Lung (tissue), 12 donors: ENCODE measurements around the gene AP2A2. TPM values are rescaled to one million over a fixed set of nuclear protein-coding genes. Genes with fewer than 3 reads are reported as not detected.

Source experiments
- ATAC-seq: fragments of 200-7000 bp; cut with Tn5 transposase; one replicate; pipeline ENCODE4 v1.9.1; 2020; ENCODE audit warnings: moderate number of reproducible peaks; ENCODE audit not compliant: insufficient read depth, low FRiP score
- DNase-seq, 3 donors: peaks; one replicate each; pipeline ENCODE4 v3.0.0-alpha.2; 2013 to 2017
- H3K27ac ChIP-seq, 2 donors: one replicate each; pipeline ENCODE4 v1.5.1; 2013; ENCODE audit warnings: mild to moderate bottlenecking in 2 of 2, moderate library complexity in 2 of 2, control low read depth in 1 of 2, inconsistent platforms in 1 of 2, low read depth in 1 of 2, low read length in 1 of 2
- H3K27me3 ChIP-seq, 3 donors: one replicate each; pipeline ENCODE4 v1.5.1; 2013; ENCODE audit warnings: low read length in 2 of 3; ENCODE audit not compliant: control insufficient read depth in 3 of 3, insufficient read depth in 3 of 3
- H3K36me3 ChIP-seq, 4 donors: one replicate each; pipeline ENCODE4 v1.5.1; 2013; ENCODE audit warnings: low read length in 4 of 4, mild to moderate bottlenecking in 1 of 4, moderate library complexity in 1 of 4; ENCODE audit not compliant: control insufficient read depth in 4 of 4, insufficient read depth in 4 of 4
- H3K4me1 ChIP-seq, 5 donors: one replicate each; pipeline ENCODE4 v1.5.1; 2013; ENCODE audit warnings: low read length in 5 of 5, mild to moderate bottlenecking in 2 of 5, moderate library complexity in 1 of 5; ENCODE audit not compliant: control insufficient read depth in 5 of 5, insufficient read depth in 5 of 5
- H3K4me3 ChIP-seq: one replicate; pipeline ENCODE4 v1.5.1; 2013; ENCODE audit warnings: mild to moderate bottlenecking, control low read depth, moderate library complexity
- H3K9ac ChIP-seq, 2 donors: one replicate each; pipeline ENCODE4 v1.5.1; 2013; ENCODE audit warnings: low read length in 2 of 2, control low read depth in 1 of 2; ENCODE audit not compliant: insufficient read depth in 1 of 2
- H3K9me3 ChIP-seq, 4 donors: one replicate each; pipeline ENCODE4 v1.5.1; 2013; ENCODE audit warnings: low read length in 3 of 4, mild to moderate bottlenecking in 1 of 4, moderate library complexity in 1 of 4; ENCODE audit not compliant: control insufficient read depth in 4 of 4, insufficient read depth in 3 of 4
- whole genome bisulfite sequencing, 2 donors: extraction: QIAGEN DNeasy Blood & Tissue Kit; methylation state at CpG; one replicate each; pipeline ENCODE4 v1.1.7; 2013; 5-methylcytosine and 5-hydroxymethylcytosine counted together
- polyA plus RNA-seq, 2 donors: library from polyadenylated mRNA; stranded (reverse); fragments of 200-250 nt; gene quantifications; one replicate each; pipeline ENCODE4 v1.2.1, GENCODE V29; 2013
- total RNA-seq, 2 donors: library from RNA; depleted of rRNA in 1 of 2; stranded (reverse); fragments of >200 nt in 1 of 2; gene quantifications; one replicate each; pipeline ENCODE4 v1.2.1, GENCODE V29; 2014 to 2021
- TF ChIP-seq, protein P1 (sequence below): IDR thresholded peaks from 2 replicates; pipeline ENCODE4 v1.5.1; 2012; ENCODE audit warnings: mild to moderate bottlenecking; ENCODE audit errors: control extremely low read depth, extremely low read depth
- donor health status: control.
- donor health status: control.
- donor health status: Bipolar disorder and iron deficiency.
- donor health status: healthy.
- donor health status: DM: yes; HTN: yes; CAD: no.

AP2A2 gene
- total and polyA plus RNA-seq, 4 donors = 33.8 to 93.2 (median 54.4) TPM

DNA sequence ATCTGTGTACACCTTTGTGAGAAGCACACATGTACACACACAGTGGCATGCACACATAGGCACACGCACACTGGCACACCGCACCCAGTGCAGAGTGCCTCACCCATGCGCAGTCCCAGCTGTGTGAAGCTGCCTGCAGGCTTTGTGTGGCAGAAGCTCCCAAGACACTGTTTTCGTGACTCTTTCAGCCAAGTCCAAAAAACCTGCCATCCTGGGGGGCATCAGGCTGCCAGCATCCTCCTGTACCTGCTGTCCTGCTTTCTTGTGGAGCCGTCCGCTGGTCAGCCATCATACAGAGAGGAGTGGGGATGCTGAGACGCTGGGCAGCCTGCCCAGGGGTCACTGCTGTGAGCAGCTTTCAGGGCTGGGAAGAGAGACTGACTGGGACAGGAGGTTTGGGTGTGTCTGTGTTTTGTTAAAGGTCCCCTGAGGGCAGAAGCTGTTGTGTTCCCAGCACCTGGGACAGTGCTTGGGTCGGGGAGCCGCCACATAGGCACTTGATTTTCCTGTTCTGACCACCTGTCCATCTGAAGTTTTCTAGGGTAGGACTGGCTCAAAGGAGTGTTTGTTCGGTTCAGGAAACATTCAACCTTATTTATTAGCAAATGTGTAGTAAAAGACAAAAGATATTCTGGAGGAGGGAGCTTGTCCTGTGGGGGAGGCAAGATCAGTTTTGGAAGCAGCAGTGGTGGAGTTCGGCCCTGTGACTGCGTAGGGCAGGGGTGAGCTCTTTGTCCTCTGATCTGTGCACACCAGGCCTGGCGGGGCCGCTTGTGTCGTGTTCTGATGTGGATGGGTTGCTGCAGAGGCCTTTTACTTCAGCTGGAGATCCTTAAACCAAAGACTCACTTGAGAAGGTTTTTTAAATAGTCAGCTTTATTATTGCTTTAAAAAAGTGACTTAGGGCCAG lies 29.7 kb downstream of the AP2A2 start:
- Histone ChIP-seq H3K36me3 (peaks cover 0 to 15% (median 6%) of the 10 kb centered on the region in 4 donors), H3K27ac (peak overlapping the region in 1 of 2 donors; percentile 43), H3K9ac (no peak overlapping the region), H3K27me3 (no peaks in the 10 kb centered on the region), H3K4me3 (no peak overlapping the region), H3K4me1 (peaks cover 0 to 18% (median 3%) of the 10 kb centered on the region in 5 donors), H3K9me3 (no peaks in the 10 kb centered on the region)
- TF ChIP-seq, protein P1, sequence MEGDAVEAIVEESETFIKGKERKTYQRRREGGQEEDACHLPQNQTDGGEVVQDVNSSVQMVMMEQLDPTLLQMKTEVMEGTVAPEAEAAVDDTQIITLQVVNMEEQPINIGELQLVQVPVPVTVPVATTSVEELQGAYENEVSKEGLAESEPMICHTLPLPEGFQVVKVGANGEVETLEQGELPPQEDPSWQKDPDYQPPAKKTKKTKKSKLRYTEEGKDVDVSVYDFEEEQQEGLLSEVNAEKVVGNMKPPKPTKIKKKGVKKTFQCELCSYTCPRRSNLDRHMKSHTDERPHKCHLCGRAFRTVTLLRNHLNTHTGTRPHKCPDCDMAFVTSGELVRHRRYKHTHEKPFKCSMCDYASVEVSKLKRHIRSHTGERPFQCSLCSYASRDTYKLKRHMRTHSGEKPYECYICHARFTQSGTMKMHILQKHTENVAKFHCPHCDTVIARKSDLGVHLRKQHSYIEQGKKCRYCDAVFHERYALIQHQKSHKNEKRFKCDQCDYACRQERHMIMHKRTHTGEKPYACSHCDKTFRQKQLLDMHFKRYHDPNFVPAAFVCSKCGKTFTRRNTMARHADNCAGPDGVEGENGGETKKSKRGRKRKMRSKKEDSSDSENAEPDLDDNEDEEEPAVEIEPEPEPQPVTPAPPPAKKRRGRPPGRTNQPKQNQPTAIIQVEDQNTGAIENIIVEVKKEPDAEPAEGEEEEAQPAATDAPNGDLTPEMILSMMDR = no peak
- WGBS, 2 donors = 75 to 86% methylated on average over 15 of the region's 15 CpGs
- ATAC-seq = no peak
- no peak for DNase-seq

DNA sequence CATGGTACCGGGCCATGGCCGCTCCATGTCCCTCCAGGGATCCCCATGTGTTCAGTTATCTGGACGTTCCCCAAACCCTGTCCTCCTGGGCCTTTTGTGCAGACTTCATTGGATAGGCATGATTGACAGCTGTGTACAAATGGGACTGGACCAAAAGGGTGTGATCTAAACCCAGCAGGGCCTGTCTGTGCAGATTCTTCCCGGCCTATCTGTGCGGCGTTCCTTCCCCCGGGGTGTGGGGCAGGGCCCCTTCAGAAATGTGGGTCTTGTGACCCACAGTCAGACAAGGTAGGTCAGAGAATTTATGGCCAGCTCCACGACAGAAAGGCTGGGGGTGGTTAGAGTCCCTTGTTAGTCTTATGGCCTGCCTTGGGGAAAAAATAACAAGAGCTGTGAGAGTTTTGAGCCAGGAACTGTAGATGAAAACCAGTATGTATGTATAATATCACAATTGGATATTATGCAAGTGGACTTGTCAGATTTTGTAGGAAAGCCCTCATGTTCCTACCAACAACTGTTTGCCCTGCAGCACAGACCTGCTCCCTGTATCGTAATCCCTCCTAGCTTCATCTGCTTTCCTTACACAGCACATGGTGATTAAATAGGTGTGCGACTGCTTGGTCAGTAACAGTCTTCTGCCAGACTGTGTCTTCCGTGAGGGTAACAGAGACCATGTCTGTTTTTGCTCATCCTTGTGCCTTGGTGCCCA lies 31.7 kb downstream of the AP2A2 start:
- peaks cover 0 to 26% (median 9%) of the 10 kb centered on the region in 4 donors for H3K36me3 ChIP-seq
- ATAC-seq (no peak), DNase-seq (no peak)
- WGBS, 2 donors = 83 to 87% methylated on average over 11 of the region's 11 CpGs
- H3K9me3 ChIP-seq = no peaks in the 10 kb centered on the region
- TF ChIP-seq, protein P1 = no peak
- H3K27me3 ChIP-seq = no peaks in the 10 kb centered on the region
- H3K4me3 ChIP-seq = no peak overlapping the region
- H3K4me1 ChIP-seq = peaks cover 0 to 18% (median 3%) of the 10 kb centered on the region in 5 donors
- H3K9ac ChIP-seq = no peak overlapping the region
- H3K27ac ChIP-seq = no peak overlapping the region

DNA sequence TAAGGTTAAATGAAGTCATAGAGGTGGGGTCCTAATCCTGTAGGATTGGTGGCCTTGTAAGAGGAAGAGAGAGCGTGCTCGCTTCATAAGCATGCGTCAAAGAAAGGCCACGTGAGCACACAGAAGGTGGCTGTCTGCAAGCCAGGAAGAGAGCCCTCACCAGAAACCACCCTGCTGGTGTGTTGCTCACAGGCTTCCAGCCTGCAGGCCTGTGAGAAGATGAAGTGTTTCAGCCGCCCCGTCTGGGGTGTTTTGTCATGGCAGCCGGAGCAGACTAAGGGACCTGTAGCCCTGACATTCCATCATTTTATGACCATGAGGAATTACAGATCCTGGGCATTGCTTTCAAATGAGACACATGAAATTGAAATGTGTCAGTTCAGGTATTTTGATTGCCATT lies 32.4 kb downstream of the AP2A2 start:
- H3K4me1 ChIP-seq = peaks cover 0 to 17% (median 3%) of the 10 kb centered on the region in 5 donors
- H3K27ac ChIP-seq = no peak overlapping the region
- H3K4me3 ChIP-seq = no peak overlapping the region
- DNase-seq (no peak), ATAC-seq (peak; percentile 28)
- WGBS, 2 donors = 96% methylated on average over 7 of the region's 7 CpGs
- TF ChIP-seq, protein P1 = no peak
- H3K9me3 ChIP-seq = no peaks in the 10 kb centered on the region
- H3K27me3 ChIP-seq = no peaks in the 10 kb centered on the region
- H3K36me3 ChIP-seq = peaks cover 0 to 28% (median 9%) of the 10 kb centered on the region in 4 donors
- H3K9ac ChIP-seq = no peak overlapping the region
